ENCODE results near the gene ABCB8. TPM values are rescaled to one million over a fixed set of nuclear protein-coding genes. Genes with fewer than 3 reads are reported as not detected.

The ABCB8 gene
- total and polyA plus RNA-seq, 2 donors (not counting 3 experiments of a cell fraction or from before 2014, with no cell fraction given) = 38.0 to 46.3 TPM

DNA sequence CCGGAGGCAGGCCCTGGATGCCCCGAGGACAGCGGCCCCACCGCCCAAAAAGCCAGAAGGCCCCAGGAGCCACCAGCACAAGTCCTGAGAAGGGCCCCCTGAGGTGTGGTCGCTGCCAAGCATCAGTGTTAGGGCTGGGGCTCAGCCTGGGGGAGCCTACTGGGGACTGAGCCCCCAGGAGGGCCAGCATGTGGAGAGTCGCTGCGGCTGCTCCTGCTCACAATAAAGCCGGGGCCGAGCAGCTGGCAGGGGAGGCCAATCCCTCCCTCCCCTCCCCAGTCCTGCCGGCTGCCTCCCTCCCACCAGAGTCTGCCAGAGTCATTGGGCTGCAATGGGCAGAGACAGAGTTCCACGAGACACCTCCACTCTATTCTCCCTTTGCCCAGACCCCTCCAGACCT is 17.0 kb downstream of the ABCB8 start:
- no peak for DNase-seq (ENCODE audit: low read depth, low spot score)
- no peak overlapping the region for H2AFZ ChIP-seq (ENCODE audit: low read depth, low read length)
- no peaks in the 10 kb centered on the region for H4K20me1 ChIP-seq (replicated peaks; ENCODE audit: control insufficient read depth, extremely low read depth, insufficient read depth, low read length)

More for the DNA sequence above, 17.0 kb downstream of the ABCB8 start:
- no TSS peak for BruUV-seq (replicated peaks)
- ChIA-PET CTCF (interaction anchor here (1.0 to 1.6 kb wide), 2 partner anchors 17 to 27 kb away, joined by 5 read pairs; partner anchors contain the start of gene ABCB8), POLR2A (no interaction called here)
- Histone ChIP-seq H3K27me3 (ENCODE audit: control insufficient read depth in 2 of 2, insufficient read depth in 2 of 2, low read length in 2 of 2) (peaks cover 0 to 1% of the 10 kb centered on the region in 2 experiments), H3K9me3 (replicated peaks; ENCODE audit: control insufficient read depth, insufficient read depth, low read length) (no peaks in the 10 kb centered on the region), H3K4me1 (ENCODE audit: control insufficient read depth, extremely low read depth, insufficient read depth, low read length) (peaks cover under 1% of the 10 kb centered on the region), H3K27ac (ENCODE audit: insufficient read depth, low read depth, low read length) (no peak overlapping the region), H3K79me2 (ENCODE audit: control insufficient read depth, insufficient read depth, low read length) (no peaks in the 10 kb centered on the region), H3K9me1 (replicated peaks; ENCODE audit: control insufficient read depth, extremely low read depth, insufficient read depth, low read length) (no peaks in the 10 kb centered on the region), H3K9ac (replicated peaks; ENCODE audit: extremely low read depth, insufficient read depth, low read length) (no peak overlapping the region), H3K4me2 (ENCODE audit: insufficient read depth, low read length) (no peak overlapping the region), H3K4me3 (replicated peaks in 1 of 3; ENCODE audit: insufficient read depth in 1 of 3, low read depth in 1 of 3, low read length in 3 of 3) (no peak overlapping the region), H3K36me3 (ENCODE audit: control insufficient read depth in 2 of 2, extremely low read depth in 1 of 2, insufficient read depth in 2 of 2, low read length in 2 of 2) (no peaks in the 10 kb centered on the region)
- TF ChIP-seq FOS (IDR thresholded peaks at IDR 0.05; ENCODE audit: borderline replicate concordance, insufficient read depth, low read length) (no peak), JUN (IDR thresholded peaks at IDR 0.05; ENCODE audit: borderline replicate concordance, insufficient read depth, insufficient read length, low read depth) (no peak), EZH2 (IDR thresholded peaks at IDR 0.05; ENCODE audit: borderline replicate concordance, low read depth, low read length, severe bottlenecking) (no peak), MYC (IDR thresholded peaks at IDR 0.05; ENCODE audit: low read depth, low read length) (no peak), POLR2A (IDR thresholded peaks at IDR 0.05; ENCODE audit: low read depth, low read length) (no peak), GATA2 (IDR thresholded peaks at IDR 0.05; ENCODE audit: insufficient read depth, insufficient read length, low read depth, low read length) (no peak), POLR2AphosphoS5 (IDR thresholded peaks at IDR 0.05; ENCODE audit: insufficient read depth, low read depth, low read length) (no peak)
- TF ChIP-seq, protein P1, sequence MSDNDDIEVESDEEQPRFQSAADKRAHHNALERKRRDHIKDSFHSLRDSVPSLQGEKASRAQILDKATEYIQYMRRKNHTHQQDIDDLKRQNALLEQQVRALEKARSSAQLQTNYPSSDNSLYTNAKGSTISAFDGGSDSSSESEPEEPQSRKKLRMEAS (IDR thresholded peaks at IDR 0.05; ENCODE audit: insufficient read depth, insufficient read length) = no peak
- TF ChIP-seq, protein P2, sequence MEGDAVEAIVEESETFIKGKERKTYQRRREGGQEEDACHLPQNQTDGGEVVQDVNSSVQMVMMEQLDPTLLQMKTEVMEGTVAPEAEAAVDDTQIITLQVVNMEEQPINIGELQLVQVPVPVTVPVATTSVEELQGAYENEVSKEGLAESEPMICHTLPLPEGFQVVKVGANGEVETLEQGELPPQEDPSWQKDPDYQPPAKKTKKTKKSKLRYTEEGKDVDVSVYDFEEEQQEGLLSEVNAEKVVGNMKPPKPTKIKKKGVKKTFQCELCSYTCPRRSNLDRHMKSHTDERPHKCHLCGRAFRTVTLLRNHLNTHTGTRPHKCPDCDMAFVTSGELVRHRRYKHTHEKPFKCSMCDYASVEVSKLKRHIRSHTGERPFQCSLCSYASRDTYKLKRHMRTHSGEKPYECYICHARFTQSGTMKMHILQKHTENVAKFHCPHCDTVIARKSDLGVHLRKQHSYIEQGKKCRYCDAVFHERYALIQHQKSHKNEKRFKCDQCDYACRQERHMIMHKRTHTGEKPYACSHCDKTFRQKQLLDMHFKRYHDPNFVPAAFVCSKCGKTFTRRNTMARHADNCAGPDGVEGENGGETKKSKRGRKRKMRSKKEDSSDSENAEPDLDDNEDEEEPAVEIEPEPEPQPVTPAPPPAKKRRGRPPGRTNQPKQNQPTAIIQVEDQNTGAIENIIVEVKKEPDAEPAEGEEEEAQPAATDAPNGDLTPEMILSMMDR (IDR thresholded peaks at IDR 0.05; ENCODE audit: extremely low read depth in 1 of 2, insufficient read depth in 1 of 2, low read depth in 1 of 2, low read length in 2 of 2) = no peak
- FAIRE-seq = no peak
- dilution Hi-C loops (cut with MboI; ENCODE audit: extremely low pct_ligation_motif_present, low sequenced_read_pairs) (no loop called here), intact Hi-C loops (cut with micrococcal nuclease) (no loop called here)

Data from endothelial cell of umbilical vein (primary cell).